Testis (tissue), 3 donors: ENCODE data around the gene WDR45B. TPM values are rescaled to one million over a fixed set of nuclear protein-coding genes. Genes with fewer than 3 reads are reported as not detected.
A peak's percentile ranks its signal among the peaks of the same experiment; 100 is the strongest.

Source experiments
- DNase-seq: peaks from one replicate; pipeline ENCODE4 v3.0.0-alpha.2; 2019
- H3K27ac ChIP-seq, 2 donors: fragments of 200-600 bp; sonication (generic); one replicate each; pipeline ENCODE4 v1.5.1; 2019
- H3K27me3 ChIP-seq: fragments of 200-600 bp; sonication (generic); one replicate; pipeline ENCODE4 v1.5.1; 2019
- H3K36me3 ChIP-seq: fragments of 200-600 bp; sonication (generic); one replicate; pipeline ENCODE4 v1.5.1; 2017; ENCODE audit warnings: low read depth; ENCODE audit errors: missing control alignments
- H3K4me1 ChIP-seq: fragments of 200-600 bp; sonication (generic); one replicate; pipeline ENCODE4 v1.5.1; 2019
- H3K4me3 ChIP-seq, 2 donors: fragments of 200-600 bp; sonication (generic); one replicate each; pipeline ENCODE4 v1.5.1; 2017 to 2019
- H3K9me3 ChIP-seq: fragments of 200-600 bp; sonication (generic); one replicate; pipeline ENCODE4 v1.5.1; 2017
- POLR2A ChIP-seq: fragments of 450-650 bp; IDR thresholded peaks from one replicate; pipeline ENCODE4 v1.6.1; 2017; ENCODE audit warnings: antibody characterized with exemption, mild to moderate bottlenecking, moderate library complexity
- WGBS, 2 donors: methylation state at CpG; one replicate each; pipeline ENCODE4 v1.1.5; 2018; 5-methylcytosine and 5-hydroxymethylcytosine counted together
- intact Hi-C: fragments of 100-400 bp; cut with DNase I; formaldehyde crosslinking; loops from one replicate; pipeline ENCODE4 v1.15.1; 2023; ENCODE audit warnings: low total_unique reads
- polyA plus RNA-seq: library from polyadenylated mRNA; stranded (reverse); fragments of 350-450 nt; fragmentation: Illumina TruSeq; extraction: RNeasy Lipid Tissue Mini Kit (QIAGEN cat#74804); gene quantifications from one replicate; pipeline ENCODE4 v1.2.3, GENCODE V29; 2014; ENCODE audit warnings: low read depth, low replicate concordance; ENCODE audit not compliant: insufficient read depth
- total RNA-seq, 2 donors: library from RNA; depleted of rRNA; stranded (reverse); fragments of >200 nt; gene quantifications; one replicate each; pipeline ENCODE4 v1.2.3, GENCODE V29; 2016
- TF ChIP-seq, protein P1 (sequence below), 3 experiments: fragments of 450-650 bp in 2 of 3; fragments of 200-600 bp in 1 of 3; sonication (generic) in 1 of 3; IDR thresholded peaks; one replicate each; pipeline ENCODE4 v1.5.1; 2016 to 2019; ENCODE audit warnings: antibody characterized with exemption in 3 of 3, mild to moderate bottlenecking in 2 of 3, moderate library complexity in 1 of 3

Gene WDR45B
- total and polyA plus RNA-seq, 3 donors from 2014 or later, result 142 to 165 (median 163) TPM

DNA sequence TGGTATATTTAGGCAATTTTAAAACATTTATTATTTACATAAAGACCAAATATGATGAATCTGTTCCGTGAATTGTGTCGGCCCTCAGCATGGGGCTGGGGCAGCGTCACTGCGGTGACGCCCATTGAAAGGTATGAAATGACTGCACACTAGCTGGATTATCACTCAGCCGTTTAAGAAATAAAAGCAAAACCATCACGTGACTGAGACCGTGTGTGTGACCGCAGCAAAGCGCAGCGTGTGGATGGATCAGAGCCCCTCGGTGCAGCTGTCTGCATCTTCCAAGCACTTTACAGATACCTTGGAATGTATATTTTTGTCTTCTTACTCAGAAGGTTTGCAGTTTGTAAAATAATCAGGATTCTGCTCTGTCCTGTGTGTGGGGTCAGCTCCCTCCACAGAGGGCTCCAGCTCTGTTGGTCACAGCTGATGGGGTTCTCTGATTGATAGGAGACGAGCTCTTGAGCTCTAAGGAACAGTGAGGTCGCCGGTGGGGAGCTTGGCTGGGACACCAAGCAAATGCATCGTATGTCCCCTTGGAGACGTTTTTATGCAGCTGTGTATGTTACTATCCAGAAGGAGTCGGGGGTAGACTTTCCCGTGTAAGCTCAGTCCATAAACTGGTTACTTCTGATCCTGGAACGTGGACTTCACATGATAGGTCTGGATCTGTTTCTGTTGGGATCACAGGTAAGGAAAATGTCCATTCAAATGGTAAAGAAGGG lies 45.1 kb downstream of the WDR45B start:
- TF ChIP-seq, protein P1, sequence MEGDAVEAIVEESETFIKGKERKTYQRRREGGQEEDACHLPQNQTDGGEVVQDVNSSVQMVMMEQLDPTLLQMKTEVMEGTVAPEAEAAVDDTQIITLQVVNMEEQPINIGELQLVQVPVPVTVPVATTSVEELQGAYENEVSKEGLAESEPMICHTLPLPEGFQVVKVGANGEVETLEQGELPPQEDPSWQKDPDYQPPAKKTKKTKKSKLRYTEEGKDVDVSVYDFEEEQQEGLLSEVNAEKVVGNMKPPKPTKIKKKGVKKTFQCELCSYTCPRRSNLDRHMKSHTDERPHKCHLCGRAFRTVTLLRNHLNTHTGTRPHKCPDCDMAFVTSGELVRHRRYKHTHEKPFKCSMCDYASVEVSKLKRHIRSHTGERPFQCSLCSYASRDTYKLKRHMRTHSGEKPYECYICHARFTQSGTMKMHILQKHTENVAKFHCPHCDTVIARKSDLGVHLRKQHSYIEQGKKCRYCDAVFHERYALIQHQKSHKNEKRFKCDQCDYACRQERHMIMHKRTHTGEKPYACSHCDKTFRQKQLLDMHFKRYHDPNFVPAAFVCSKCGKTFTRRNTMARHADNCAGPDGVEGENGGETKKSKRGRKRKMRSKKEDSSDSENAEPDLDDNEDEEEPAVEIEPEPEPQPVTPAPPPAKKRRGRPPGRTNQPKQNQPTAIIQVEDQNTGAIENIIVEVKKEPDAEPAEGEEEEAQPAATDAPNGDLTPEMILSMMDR (IDR thresholded peaks at IDR 0.05), result no peak
- no peak for TF ChIP-seq POLR2A
- WGBS, 2 donors, result 89 to 91% methylated on average over 20 of the region's 20 CpGs
- Histone ChIP-seq H3K4me3 (no peak overlapping the region), H3K4me1 (no peaks in the 10 kb centered on the region), H3K9me3 (no peaks in the 10 kb centered on the region), H3K27me3 (no peaks in the 10 kb centered on the region), H3K36me3 (no peaks in the 10 kb centered on the region), H3K27ac (peak overlapping the region in 1 of 2 donors; percentile 45)
- DNase-seq, result no peak
- intact Hi-C loops, result no loop called here

DNA sequence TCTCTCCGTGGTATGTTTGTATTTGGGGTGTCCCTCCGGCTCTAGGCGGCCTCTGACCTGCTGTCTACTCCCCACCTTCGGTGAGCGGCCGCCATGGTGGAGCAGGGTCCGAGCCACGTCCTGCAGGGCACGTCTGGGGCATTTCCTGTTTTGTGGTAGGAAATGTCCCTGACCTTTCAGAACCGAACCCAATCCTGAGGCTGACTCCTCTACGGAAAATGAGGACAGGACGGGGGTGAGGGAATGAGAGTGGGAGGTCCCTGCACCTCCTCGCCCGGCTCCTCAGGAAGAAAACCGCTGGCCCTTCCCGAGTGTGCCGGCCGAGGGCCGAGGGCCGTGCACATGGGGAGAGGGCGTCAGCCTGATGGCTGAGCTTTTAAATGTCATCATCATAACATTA lies 45.8 kb downstream of the WDR45B start:
- intact Hi-C loops, result no loop called here
- Histone ChIP-seq H3K27me3 (no peaks in the 10 kb centered on the region), H3K27ac (no peak overlapping the region), H3K9me3 (no peaks in the 10 kb centered on the region), H3K4me3 (no peak overlapping the region), H3K4me1 (no peaks in the 10 kb centered on the region), H3K36me3 (no peaks in the 10 kb centered on the region)
- TF ChIP-seq POLR2A, result no peak
- TF ChIP-seq, protein P1 (IDR thresholded peaks at IDR 0.05), result no peak
- WGBS, 2 donors, result 82 to 90% methylated on average over 14 to 21 of the region's 21 CpGs
- no peak for DNase-seq

DNA sequence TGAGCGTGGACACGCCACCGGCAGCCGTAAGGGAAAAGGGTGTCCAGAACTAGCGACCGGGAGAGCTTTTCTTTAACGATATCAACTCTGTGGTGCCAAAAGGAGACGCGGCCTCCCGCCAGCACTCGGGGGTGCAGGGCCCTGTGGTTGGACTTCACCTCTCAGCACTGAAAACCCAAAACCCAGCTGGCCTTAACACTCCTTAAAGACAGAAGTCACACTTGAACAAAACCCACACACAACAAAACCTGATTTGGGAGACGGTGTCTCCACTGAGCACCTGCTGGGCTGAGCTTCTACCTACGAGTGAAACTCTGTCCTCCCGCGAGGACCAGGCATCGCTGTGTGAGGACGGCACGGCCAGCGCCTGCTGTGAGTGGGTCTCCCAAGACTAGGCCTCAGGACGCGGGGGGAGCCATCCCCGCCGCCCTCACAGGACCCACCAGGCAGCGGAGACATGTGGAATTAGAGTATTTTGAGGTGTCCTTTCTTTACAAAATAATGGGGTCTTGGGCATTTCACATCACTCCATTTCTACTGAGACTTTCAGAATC lies 46.7 kb downstream of the WDR45B start:
- 95 to 99% methylated on average over 18 to 24 of the region's 24 CpGs for WGBS, 2 donors
- no peak overlapping the region for H3K27ac ChIP-seq
- TF ChIP-seq POLR2A, result no peak
- TF ChIP-seq, protein P1 (IDR thresholded peaks at IDR 0.05), result no peak

DNA sequence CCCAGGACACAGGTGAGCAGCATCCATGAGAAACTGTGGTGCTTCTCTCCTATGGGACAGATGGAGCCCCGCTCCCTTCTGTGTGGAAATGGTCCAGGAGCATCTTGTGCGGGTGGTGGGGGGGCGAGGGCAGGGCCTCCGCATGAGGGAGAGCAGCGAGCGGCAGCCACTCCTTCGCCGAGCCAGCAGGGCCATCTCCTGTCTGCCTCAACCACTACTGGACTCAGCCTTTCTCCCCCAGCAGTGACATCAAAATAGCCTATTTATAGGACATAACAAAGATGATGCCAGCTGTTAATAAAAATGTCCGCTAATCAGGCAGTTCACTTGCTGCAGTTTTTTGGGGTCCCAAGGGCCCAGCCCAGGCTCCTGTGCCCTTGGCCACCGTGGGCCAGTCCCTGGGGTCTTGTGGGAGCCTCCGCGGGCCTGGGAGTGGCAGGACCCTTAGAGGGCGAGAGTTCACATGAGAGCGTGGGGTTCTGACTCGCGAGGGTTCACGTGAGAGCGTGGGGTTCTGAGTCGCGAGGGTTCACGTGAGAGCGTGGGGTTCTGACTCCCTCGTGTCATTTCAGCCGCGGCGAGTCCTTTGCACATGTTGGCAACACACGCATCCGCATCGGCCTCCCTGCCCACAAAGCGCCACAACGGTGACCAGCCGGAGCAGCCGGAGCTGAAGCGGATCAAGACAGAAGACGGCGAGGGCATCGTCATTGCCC lies 47.4 kb downstream of the WDR45B start:
- intact Hi-C loops, result no loop called here
- H3K4me1 ChIP-seq, result no peaks in the 10 kb centered on the region
- H3K27ac ChIP-seq, result no peak overlapping the region
- 96 to 98% methylated on average over 16 to 37 of the region's 37 CpGs for WGBS, 2 donors
- no peaks in the 10 kb centered on the region for H3K27me3 ChIP-seq
- H3K36me3 ChIP-seq, result no peaks in the 10 kb centered on the region
- no peak overlapping the region for H3K4me3 ChIP-seq
- no peak for DNase-seq
- TF ChIP-seq, protein P1 (IDR thresholded peaks at IDR 0.05), result no peak
- no peak for TF ChIP-seq POLR2A
- H3K9me3 ChIP-seq, result no peaks in the 10 kb centered on the region

More for the DNA sequence above, 46.7 kb downstream of the WDR45B start:
- no peaks in the 10 kb centered on the region for H3K4me1 ChIP-seq
- H3K4me3 ChIP-seq, result no peak overlapping the region
- intact Hi-C loops, result no loop called here
- no peak for DNase-seq
- H3K27me3 ChIP-seq, result no peaks in the 10 kb centered on the region
- no peaks in the 10 kb centered on the region for H3K36me3 ChIP-seq
- H3K9me3 ChIP-seq, result no peaks in the 10 kb centered on the region
